ENCODE results near the gene C15orf39. TPM values are rescaled to one million over a fixed set of nuclear protein-coding genes. Genes with fewer than 3 reads are reported as not detected.
A peak's percentile ranks its signal among the peaks of the same experiment; 100 is the strongest.
"Not testable (repeated sequence)": the region's sequence is repeated elsewhere in the genome, so short reads cannot be mapped to it uniquely, and the experiment has no call there.

C15orf39 gene
- 9.0 TPM for total RNA-seq

DNA sequence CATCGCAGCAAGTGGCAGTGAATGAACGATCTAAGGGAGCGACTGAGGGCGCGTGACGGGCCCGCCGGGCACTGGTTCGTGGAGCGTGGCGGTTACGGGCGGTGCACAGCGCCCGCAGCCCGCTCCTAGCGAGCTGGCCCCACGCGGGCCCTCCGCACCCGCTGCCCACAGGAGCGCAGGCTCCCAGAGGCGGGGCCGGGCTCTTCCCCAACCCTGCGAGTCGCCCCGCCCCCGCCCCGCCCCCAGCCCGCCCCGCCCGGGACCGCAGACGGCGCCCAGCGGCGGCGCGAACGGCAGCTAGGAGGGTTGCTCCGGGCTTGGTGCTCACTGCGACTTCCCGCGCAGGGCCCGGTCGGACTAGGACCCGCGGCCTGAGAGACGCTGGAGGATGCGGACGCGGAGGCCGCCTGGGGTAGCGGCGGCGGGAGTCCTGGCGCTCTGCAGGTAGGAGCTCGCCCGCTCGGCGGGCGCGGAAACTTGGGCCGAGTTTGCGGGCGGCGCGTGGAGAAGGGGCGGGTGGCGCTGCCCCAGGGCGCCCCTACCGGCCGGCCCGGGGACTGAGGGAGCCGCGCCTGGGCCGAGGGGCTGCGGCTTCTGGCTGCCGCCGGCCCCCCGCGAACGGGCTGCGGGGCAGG lies at the start of gene C15orf39:
C15orf39 (plus strand) TSS at position 267 of the 635 bp plus-strand sequence. CDS start 4,167 bp downstream, outside the sequence.
- peak; percentile 85 for DNase-seq

DNA sequence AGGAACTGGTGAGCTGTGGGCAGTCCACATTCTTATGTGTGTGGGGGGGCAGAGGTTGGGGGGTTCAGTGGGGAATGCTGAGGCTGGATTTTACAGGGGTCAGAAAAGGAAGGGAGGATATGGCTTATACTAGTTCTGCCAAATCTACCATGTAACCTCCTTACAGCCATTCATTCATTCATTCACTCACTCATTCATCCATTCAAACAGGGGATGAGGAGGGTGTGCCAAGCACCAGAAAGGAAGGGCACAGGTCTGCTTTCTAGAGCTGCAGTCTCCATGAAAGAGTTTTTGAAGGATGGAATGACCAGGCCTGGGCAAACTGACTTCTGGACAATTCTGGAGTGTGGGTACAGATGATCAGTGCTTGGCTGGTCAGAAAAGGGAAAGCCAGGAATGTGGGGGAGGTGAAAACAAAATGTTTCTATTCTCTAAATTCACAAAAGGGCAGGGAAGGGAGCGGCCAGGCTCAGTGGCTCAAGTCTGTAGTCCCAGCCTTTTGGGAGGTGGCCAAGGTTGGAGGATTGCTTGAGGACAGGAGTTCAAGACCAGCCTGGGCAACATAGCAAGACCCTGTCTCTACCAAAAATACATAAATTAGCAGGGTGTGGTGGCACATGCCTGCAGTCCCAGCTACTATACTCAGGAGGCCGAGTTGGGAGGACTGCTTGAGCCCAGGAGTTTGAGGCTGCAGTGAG lies 49.2 kb upstream of the C15orf39 start:
- DNase-seq: no peak

- DNase-seq: peak; percentile 47
These were observed 48.6 kb upstream of the C15orf39 start for GRCh38 chr15:75153087-75153486.

DNA sequence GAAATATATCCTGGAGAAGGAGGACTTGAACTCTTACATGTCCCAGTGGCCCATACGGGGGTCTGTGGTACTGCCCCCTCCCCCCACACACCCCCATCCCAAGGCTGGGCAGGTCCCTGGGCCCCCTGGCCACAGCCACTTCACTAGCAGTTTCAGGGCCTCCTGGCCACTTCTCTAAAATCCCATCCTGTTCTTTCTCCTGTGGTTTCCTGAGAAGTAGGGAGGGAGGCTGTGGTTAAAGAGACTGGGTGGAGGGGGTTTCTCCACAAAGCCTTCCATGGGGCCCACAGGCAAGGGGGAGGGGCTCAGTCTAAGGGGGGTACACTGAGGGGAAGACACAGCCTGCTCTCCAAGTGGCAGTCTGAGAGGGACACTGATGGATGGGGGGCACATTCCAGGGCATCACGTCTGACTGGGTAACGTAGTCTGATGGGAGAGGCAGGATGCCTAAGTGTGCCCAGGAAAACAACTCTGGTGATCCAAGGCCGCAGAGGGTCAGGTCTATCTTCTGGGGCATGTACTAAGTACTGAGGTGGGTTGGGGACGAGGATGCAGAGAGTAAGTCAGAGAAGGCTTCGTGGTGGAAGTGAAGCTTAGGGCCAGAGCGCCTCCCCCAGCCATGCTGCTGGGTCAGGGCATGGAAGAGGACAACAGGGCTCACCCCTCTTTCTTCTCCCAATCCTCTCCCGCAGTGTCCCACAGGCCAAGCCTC lies 48.0 kb upstream of the C15orf39 start:
- no peak for DNase-seq

DNA sequence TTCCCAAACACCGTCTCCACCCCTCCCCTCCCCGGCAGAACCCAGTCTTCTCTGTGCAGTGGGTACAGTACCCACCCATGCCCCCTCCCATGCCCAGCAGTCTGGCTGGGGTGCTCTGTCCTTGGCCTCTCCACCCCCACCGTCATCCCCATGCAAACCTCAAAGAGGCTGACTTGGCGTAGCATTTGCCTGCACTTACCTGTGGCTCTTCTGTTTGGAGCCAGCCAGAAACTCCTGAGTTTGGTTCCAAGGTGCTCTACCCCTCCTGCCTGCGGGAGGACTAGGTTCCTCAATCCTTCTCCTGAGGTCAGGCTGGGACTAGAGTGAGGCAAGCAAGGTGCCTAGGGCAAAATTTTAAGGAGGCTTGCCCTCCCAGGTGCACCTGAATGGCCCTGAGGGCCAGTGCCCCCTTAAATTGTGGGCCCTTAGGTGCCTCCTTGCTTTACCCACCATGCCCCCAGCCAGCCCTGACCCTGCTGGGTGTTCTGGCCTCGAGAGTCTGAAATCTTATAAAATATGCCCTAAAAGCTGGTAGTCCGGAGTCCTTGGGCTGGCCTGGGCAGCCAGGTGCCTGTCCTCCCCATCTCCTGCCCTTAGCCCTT lies 47.1 kb upstream of the C15orf39 start:
- DNase-seq: no peak

DNA sequence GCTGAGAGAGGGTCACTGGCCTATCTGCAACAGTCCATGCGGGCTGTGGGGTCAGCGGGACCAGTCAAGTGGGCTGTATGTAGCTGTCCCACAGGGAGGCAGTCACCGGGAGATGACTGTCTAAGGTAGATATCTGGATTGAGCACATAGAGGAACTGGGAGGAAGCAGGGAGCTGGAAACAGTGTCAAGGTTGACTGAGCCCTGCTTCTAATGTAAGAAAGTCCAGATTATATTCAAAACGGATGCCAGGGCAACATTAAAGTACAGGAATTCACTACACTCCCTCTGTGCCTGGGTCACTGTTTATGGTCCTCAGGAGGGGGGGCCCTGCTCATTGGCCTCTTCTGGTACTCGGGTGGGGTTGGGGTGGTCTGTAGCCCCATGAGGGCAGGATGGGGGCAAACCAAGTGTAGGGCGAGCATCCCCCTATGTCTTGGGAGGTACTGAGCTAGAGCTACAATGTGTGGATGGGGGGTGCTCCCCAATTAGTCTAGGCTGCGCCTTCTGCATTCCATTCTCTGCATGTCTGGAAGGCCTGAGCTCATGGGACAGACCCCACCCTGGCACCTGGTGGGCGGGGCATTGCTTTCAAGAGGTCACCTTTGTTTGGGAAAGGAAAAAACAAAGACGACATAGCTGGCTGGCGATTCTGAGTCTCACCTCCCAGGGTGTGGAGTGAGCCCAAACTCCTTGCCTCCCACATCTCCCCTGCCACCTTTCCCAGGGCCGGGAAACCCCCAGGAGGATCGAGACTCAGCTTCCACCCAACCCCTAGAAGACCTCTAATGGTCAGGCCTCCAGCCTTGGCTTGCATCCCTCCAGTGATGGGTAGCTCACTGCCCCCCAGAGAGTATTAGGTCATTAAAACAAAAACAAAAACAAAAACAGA lies 45.1 kb upstream of the C15orf39 start:
- no peak for DNase-seq

- DNase-seq: no peak
These were observed 43.3 kb upstream of the C15orf39 start for GRCh38 chr15:75158402-75158801.

GRCh38 chr15:75159244-75159643 lies 42.4 kb upstream of the C15orf39 start:
- no peak for DNase-seq

DNA sequence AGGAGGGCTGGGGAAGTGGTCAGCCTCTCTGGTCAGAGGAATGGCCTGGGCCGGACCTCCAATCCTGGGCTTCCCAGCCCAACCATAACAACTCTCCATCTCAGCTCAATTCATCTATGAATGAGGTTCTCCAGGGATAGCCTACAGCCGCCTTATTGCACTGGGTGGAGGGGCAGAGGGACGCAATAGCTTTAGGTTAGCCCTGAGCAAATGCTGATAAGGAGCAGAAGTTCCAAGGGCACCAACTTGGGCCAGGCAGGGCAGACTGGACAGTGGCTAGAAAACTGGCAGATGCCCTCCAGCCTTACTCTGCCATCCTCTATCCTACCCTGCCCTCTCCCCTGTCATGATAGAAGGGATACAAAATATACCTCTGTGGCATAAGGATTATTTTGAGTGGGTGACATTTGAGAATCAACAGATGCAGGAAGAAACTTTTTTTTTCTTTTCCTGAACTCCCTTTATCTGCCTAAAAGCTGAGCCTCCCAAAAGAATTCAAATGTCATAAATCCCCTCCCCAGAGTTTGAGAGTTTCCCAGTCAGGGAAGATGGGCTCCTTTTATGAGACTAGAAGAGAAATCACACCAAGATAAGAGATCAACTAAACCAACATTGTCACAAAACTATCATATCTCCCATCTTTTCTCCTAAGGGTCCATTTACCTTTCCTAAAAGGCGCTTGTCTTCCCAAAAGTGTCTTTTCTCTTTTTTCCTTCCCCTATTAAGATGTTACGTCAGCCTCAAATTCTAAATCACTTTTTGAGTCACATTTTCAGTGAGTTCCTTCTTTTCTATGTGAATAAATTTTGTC lies 40.4 kb upstream of the C15orf39 start:
- no peak for DNase-seq

GRCh38 chr15:75161917-75162414 lies 39.7 kb upstream of the C15orf39 start:
- DNase-seq: no peak

DNA sequence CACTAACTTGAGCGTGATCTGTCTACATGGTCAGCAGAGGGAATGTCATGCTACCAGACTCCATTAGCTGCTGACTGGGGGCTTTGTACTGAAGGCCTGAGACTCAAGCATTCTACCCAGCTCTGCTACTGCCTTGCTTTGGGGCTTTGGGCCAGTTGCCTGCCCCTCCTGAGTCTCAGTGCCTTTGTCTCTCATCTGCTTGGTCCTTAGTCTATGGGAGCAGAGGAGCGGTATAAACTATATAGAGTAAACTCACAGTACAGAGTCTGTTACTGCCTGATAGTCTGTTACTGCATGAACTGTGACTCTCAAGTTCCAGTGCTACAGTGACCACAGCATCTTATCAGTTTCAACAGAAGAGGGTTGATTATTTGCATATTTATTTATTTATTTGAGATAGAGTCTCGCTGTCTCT lies 38.5 kb upstream of the C15orf39 start:
- no peak for DNase-seq

DNA sequence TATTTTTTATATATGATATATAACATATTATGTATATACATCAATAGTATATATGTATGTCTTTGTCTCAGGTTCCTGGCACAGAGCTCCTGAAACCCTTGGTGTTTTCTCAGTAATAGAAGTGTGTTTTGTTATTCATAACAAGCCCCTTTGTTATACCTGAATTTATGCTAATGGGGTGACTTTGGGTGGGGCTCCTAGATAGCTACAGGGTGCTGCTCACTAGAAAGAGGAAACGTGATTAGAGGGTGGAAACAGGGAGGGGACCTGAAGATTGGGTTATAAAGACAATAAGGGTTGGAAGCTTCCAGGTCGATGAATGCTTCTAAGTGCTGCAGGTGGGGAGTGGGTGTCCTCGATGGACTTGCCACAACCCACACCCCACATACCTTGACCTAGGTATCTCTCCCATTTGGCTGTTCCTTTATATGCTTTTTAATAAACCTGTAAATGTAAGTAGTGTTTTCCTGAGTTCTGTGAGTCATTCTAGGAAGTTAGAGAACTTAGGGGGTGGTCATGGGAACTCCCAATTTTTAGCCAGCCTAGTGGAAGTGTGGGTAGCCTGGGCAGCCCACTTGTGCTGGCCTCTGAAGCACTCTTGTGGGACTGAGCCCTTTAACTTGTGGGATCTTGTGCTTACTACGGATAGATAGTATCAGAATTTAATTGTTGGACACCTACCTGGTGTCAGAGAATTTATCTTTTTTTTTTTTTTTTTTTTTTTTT lies 36.9 kb upstream of the C15orf39 start:
- DNase-seq: no peak

DNA sequence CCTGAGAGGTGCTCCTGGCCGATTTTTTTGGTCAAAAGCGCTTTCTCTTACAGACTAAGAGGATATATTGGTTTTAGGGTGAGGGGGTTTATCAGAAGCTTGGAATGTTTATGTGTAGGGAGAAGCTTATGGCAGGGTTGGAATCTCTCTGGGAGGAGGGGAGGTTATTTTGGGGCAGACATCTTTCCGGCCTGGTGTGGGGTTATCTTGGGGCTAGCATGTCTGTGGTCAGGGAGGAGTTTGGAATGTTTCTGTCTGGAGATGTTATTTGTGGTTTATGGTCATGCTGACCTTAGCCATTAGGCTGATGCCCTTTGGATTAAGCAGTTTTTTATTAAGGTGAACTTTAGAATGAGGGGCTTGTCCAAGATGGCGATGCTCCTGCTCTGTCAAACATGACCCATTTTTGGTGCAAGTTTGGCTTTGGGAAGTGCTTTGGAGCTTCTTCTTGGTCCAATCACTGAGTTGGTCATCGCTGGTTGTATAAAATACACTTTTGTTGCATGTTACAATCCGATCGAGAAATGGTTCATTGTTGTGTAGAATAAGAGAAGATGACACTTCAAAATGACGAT lies 35.1 kb upstream of the C15orf39 start:
- not testable (repeated sequence) for DNase-seq

DNA sequence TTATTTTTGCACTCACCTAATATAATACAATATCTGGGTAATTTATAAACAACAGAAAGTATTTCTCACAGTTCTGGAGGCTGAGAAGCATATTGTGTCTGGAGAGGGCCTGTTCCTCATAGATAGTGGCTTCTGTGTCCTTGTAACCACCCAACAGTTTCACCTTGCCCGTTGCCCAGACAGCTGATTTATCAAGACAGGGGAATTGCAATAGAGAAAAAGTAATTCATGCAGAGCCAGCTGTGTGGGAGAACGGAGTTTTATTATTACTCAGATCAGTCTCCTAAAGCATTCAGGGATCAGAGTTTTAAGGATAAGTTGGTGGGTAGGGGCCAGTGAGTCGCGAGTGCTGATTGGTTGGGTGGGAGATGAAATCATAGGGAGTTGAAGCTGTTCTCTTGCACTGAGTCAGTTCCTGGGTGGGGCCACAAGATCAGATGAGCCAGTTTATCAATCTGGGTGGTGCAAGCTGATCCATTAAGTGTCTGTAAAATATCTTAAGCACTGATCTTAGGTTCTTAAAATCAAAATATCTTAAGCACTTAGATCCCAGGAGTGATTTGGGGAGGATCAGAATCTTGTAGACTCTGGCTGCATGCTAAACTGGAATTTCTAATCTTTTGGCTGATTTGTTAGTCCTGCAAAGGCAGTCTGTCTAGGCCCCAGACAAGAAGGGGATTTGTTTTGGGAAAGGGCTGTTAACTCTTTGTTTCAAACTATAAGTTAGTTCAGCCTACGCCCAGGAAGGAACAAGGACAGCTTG lies 33.9 kb upstream of the C15orf39 start:
- DNase-seq: no peak

- no peak for DNase-seq
These were observed 33.3 kb upstream of the C15orf39 start for GRCh38 chr15:75168374-75168773.

DNA sequence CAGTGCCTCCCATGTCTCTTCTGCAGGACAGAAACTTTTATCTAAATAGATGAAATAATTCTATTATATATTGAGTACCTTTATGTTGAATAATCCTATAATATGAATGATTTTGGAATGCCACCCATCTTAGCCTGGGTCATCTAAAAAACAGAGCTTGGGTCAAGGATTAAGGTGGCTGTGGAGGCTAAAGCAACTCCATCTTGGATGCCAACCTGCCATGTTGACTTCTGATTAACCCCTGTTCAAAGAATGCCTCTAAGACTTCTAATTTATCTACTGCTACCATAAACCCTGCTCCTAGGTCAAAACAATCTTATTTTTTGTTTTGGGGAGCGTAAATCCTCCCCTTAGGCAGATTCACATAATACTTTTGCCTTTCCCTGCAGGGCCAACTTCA lies 31.5 kb upstream of the C15orf39 start:
- no peak for DNase-seq

DNA sequence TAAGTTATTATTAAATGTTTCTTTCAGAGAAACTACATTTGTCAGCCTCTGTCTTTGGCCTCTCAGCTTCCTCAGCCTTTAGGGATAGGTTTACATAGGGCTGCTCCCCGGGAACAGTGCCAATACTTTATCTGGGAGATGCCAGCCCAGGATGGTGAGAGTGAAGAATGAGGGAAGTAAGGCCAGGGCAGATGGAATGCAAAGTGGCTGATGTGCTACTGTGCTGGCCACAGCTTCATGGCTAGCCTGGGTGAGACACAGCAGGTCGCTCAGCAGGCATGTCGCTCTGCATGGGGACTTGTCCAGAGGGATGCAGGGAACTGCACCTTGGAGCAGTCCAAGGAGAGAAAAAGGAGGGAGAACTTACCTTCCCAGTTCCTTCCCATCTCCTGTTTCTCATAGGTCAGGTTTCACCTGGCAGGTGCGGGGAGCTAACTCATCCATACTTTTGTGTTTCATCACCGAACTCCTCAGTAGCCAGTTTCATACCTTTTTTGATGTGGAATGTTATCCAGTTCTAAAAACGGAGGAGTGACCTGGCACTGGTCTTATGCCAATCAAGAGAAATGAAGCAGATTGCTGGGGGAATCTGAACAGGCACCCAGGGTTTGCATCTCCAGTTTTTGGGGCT lies 30.9 kb upstream of the C15orf39 start:
- DNase-seq: no peak

GRCh38 chr15:75171408-75171807 lies 30.3 kb upstream of the C15orf39 start:
- no peak for DNase-seq
